Middle frontal gyrus (tissue), 1 donor: ENCODE data around the gene PKN1.

Source experiments
- DNase-seq: peaks from one replicate; pipeline ENCODE4 v3.0.0-alpha.2; 2015; ENCODE audit warnings: low spot score; ENCODE audit errors: extremely low spot score

The PKN1 gene

GRCh38 chr19:14406645-14407401 is 26.3 kb upstream of the PKN1 start:
- no peak for DNase-seq

GRCh38 chr19:14407605-14408484 is 25.3 kb upstream of the PKN1 start:
- no peak for DNase-seq

DNA sequence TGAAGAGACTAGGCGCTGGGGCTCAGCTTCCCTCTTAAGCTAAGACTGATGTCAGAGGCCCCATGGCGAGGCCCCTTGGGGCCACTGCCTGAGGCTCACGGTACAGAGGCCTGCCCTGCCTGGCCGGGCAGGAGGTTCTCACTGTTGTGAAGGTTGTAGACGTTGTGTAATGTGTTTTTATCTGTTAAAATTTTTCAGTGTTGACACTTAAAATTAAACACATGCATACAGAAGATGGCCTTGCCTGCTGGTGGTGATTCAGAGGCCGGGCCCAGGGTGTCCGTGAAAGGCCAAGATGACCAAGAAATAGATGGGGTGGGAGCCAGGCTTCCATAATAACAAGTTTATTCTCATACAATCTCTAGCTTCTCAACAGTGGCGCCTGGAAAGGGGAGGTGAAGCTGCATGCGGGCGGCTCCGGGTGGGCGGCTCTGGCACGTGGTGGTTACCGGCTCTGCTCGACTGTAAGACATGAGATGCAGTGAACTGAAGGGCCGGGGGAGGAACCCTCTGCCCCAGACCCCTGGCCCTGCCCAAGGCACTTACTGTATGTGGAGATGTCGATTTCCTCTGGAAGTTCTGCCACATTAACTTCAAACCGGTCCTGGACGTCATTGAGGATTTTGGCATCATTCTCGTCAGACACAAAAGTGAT is 24.5 kb upstream of the PKN1 start:
- no peak for DNase-seq

- no peak for DNase-seq
These were observed 23.7 kb upstream of the PKN1 start for GRCh38 chr19:14409146-14410023.

- no peak for DNase-seq
These were observed 22.7 kb upstream of the PKN1 start for GRCh38 chr19:14410091-14411051.

GRCh38 chr19:14411161-14411937 is 21.8 kb upstream of the PKN1 start:
- no peak for DNase-seq

DNA sequence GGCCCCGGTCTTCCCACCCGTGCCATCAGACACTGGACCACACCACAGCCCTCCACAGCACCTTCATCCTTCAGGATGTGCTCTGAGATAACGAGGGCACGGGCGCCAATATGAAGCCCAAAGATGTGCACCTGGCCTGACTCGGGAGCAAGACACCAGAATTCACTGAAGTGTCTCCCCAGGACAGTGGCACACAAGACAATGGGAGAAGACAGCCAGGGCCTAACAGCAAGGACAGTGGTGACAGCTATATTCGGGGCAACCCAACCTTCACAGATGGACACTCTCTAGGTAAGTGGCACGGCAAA is 21.2 kb upstream of the PKN1 start:
- no peak for DNase-seq

GRCh38 chr19:14412324-14412995 is 20.6 kb upstream of the PKN1 start:
- DNase-seq: no peak

DNA sequence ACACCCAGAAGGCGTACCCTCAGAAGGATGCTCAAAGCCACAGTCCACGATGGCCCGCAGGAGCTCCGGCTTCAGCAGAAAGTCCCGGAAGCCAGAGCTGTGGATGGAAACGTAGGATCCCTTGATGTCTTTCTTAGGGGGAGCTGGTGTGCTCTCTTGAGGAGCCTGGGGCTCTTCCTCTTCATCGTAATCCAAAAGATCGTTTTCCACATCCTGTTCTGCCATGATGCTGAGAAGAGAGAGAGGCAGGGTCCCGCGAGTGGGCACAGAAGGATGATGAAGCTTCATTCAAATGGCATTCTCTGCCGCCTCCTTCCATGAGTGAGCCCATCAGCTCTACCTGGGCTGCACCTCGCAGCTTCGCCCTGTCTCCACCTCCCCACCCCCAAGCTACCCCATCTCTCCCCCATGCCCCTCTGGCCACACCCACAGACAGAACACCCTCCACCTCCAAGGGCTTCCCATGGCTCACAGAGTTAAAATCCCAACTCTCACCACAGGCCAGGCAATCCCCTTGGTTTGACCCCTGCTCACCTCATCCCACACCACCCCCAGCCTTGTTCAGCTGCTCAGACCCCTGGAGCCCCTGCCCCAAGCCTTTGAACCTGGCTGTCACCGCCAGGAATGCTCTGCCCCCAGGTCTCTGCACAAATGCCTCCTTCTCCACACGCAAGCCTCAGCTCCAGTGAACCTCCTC is 20.0 kb upstream of the PKN1 start:
- DNase-seq: no peak

GRCh38 chr19:14413693-14414181 is 19.4 kb upstream of the PKN1 start:
- DNase-seq: no peak

- no peak for DNase-seq
These were observed 18.0 kb upstream of the PKN1 start for GRCh38 chr19:14414926-14415690.

GRCh38 chr19:14416817-14417231 is 16.3 kb upstream of the PKN1 start:
- DNase-seq: no peak

DNA sequence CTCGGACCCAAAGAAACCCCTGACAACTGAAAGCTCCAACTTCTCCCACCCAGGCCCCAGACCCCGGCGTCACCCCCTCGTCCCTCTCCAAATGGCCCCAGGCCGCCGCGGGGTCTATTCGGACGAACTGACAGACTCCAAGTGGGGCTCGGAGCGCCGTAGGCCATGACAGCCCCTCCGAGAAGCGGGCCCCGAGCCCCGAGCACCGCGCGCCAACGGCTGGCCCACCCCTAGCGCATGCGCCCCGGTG is 14.3 kb upstream of the PKN1 start:
- DNase-seq: no peak

DNA sequence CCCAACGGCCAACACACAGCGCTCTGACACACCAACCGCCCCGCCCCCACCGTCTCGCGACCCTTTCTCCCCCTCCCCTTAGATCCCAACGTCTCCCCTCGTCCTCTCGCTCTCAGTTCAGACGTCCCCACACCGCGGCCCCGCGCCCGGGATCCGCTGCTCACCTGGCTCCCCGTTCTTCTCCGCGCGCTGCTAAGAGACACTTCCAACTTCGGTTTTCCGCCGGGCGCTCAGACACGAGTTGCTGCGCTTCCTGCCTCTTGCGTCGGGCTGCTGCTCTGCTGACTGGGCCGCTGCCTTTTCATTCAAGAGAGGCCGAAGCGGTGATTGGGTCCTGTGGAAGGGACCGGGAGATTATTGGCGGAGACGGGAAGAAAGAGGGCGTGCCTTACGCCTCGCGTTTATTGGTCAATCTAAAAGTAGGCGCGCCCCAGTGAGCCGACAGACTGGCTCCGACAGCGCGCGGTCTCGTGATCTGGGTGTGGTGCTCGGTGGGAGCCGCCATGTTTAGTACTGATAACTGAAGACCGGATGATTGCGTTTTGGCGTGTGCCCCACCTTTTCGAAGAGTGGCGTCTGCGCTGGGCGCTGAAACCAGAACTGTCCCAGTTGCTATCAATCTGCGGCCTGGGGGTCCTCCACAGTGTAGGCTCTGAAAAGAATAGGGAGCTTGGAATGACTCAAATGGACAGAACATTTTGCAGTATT is 13.8 kb upstream of the PKN1 start, which contains the start of gene DDX39A:
Gene DDX39A (minus strand): TSS at position 236 of the 708 bp plus-strand sequence. CDS start 6,121 bp downstream, outside the sequence.
- DNase-seq: peak; percentile 96

GRCh38 chr19:14425696-14426138 is 7.4 kb upstream of the PKN1 start:
- DNase-seq: no peak

GRCh38 chr19:14427461-14427860 is 5.6 kb upstream of the PKN1 start:
- DNase-seq: no peak
